NCI-H226 (cell line): ENCODE data around the gene MOB3C.

Source experiments
- DNase-seq: peaks from one replicate; pipeline ENCODE4 v3.0.0-alpha.2; 2015

MOB3C gene

DNA sequence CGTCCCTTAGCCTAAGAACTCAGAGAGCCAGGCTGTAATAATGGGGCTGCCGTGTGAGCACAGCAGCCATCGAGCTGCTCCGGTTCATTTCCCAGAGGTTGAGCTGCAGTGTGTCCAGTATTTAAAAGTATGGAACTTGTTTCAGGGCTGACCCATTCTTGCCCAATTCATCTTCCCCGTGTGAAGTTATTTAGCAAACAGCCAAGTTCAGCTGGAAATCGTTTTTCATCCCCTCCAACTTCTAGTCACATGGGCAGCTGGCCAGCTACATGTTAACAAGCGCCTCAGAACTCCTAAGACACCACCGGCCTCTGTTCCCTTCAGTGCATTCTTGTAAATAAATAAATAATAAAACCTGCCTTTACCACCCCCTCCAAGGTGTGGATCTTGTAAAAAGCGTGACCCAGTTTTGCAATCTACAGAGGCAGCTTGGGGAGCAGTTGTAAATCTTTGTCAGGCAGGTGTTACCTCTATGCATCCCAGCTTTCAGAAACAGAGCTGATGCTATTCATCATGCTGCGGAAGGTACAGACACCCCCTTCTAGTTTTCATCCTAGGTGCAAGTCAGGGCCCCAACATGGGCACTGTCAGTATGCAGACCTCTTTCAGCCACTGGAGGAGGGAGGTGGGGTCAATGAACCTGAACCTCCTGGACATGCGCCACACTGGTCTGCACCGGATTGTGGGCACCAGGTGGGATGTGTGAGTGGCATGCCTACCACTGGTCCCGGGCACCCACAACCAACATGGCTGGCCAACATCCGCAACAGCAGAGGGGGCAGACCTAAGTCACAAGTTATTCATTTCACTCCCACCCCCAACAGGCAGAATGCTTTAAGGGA, 46.5 kb downstream of the MOB3C start:
- no peak for DNase-seq

DNA sequence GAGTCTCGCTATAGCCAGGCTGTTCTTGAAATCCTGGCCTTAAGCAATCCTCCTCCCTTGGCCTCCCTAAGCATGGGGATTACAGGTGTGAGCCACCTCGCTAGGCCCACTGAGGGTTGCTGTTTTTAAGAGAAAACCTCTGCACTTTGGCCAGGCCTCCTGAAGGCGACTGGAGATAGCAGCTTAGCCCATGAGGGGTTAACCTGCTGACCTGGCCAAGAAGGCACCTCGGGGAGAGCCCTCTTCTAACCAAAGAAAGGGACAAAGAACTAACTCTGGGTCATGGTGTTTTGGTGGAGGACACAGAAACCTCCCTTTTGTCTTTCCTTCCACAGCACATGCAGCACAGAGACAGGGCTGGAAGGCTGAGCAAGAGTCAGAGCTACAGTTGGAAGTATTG, 47.5 kb downstream of the MOB3C start:
- DNase-seq = no peak

DNA sequence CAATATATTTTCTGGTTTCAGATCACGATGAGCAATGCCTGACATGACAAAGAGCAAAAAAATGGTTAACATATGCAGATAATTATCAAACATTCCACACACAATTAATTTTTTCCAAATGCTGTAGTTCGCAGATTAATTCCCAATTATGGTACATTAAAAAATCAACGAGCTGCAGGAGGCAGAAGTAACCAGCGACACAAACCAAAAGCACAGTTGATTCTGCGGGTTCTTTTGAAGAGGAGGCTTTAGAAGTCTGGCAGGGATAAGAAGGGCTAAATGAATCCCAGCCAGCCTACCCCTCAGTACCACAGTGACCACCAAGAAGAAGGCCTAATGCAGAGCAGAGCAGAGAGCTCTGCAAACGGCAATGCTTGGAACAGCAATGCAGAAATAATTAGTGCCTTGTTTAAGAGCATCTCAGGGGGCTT, 48.1 kb downstream of the MOB3C start:
- DNase-seq = no peak

- DNase-seq = no peak
Measured at GRCh38 chr1:46563341-46563740, 53.3 kb downstream of the MOB3C start.

GRCh38 chr1:46562498-46562897, 54.1 kb downstream of the MOB3C start:
- DNase-seq = no peak

GRCh38 chr1:46558966-46559365, 57.6 kb downstream of the MOB3C start:
- no peak for DNase-seq

GRCh38 chr1:46558141-46558963, 58.3 kb downstream of the MOB3C start:
- no peak for DNase-seq
